ENCODE data around the gene GLMP. TPM values are rescaled to one million over a fixed set of nuclear protein-coding genes. Genes with fewer than 3 reads are reported as not detected.

The GLMP gene
- total and polyA plus RNA-seq, 2 of the 13 experiments (the other 11 are each of a cell fraction or from before 2014, with no cell fraction given) = 44.6 to 75.8 TPM

GRCh38 chr1:156295391-156295947 lies at the start of gene GLMP (continued):
- no peak for TF ChIP-seq TRIM24 (CRISPR knock-in tag; IDR thresholded peaks at IDR 0.05)
- no peak for TF ChIP-seq ZNF558 (CRISPR knock-in tag; IDR thresholded peaks at IDR 0.05; ENCODE audit: borderline replicate concordance)
- TF ChIP-seq ZNF253 (CRISPR knock-in tag; IDR thresholded peaks at IDR 0.05; ENCODE audit: borderline replicate concordance) = no peak
- TF ChIP-seq E2F5 (CRISPR knock-in tag; conservative IDR thresholded peaks at IDR 0.05) = no peak
- TF ChIP-seq KMT2A (CRISPR knock-in tag; IDR thresholded peaks at IDR 0.05) = peak; percentile 49; the same call in 1 of the 2 replicates
- TF ChIP-seq ZNF563 (CRISPR knock-in tag; IDR thresholded peaks at IDR 0.05) = no peak
- TF ChIP-seq SMAD1 (CRISPR knock-in tag; IDR thresholded peaks at IDR 0.05; ENCODE audit: borderline replicate concordance, low read depth) = no peak
- TF ChIP-seq KDM1A (CRISPR knock-in tag; IDR thresholded peaks at IDR 0.05) = no peak
- TF ChIP-seq ZNF446 (CRISPR knock-in tag; IDR thresholded peaks at IDR 0.05) = no peak
- no peak for TF ChIP-seq ZNF251 (CRISPR knock-in tag; IDR thresholded peaks at IDR 0.05)
- no peak for TF ChIP-seq HOXD1 (CRISPR knock-in tag; IDR thresholded peaks at IDR 0.05)
- no peak for TF ChIP-seq FOXC1 (CRISPR knock-in tag; IDR thresholded peaks at IDR 0.05; ENCODE audit: borderline replicate concordance)
- no peak for TF ChIP-seq CENPBD1 (CRISPR knock-in tag; IDR thresholded peaks at IDR 0.05; ENCODE audit: borderline replicate concordance, low read depth)
- no peak for TF ChIP-seq CSRNP1 (CRISPR knock-in tag; IDR thresholded peaks at IDR 0.05)
- no peak for TF ChIP-seq BATF2 (CRISPR knock-in tag; IDR thresholded peaks at IDR 0.05)
- TF ChIP-seq KLF6 (CRISPR knock-in tag; IDR thresholded peaks at IDR 0.05) = no peak
- TF ChIP-seq MAFK (conservative IDR thresholded peaks at IDR 0.05 in 1 of 2, IDR thresholded peaks at IDR 0.05 in 1 of 2; ENCODE audit: low read length in 2 of 2) = peak in 1 of 2 experiments; percentile 30; a peak in 1 of 4 replicates
- no peak for TF ChIP-seq CHD4 (IDR thresholded peaks at IDR 0.05; ENCODE audit: borderline replicate concordance, low read length)
- no peak for TF ChIP-seq ZNF414 (CRISPR knock-in tag; IDR thresholded peaks at IDR 0.05)
- no peak for TF ChIP-seq IRF9 (CRISPR knock-in tag; IDR thresholded peaks at IDR 0.05; ENCODE audit: borderline replicate concordance)
- TF ChIP-seq RBFOX2 (IDR thresholded peaks at IDR 0.05; ENCODE audit: low read depth, low read length) = peak; percentile 67
- no peak for TF ChIP-seq ZNF510 (CRISPR knock-in tag; IDR thresholded peaks at IDR 0.05; ENCODE audit: low read depth)
- no peak for TF ChIP-seq ATF2 (CRISPR knock-in tag; IDR thresholded peaks at IDR 0.05)
- TF ChIP-seq ZSCAN9 (CRISPR knock-in tag; IDR thresholded peaks at IDR 0.05; ENCODE audit: borderline replicate concordance) = no peak
